Measurements from ENCODE around the gene LDHAL6A. TPM values are rescaled to one million over a fixed set of nuclear protein-coding genes. Genes with fewer than 3 reads are reported as not detected.
"Not testable (repeated sequence)": the region's sequence is repeated elsewhere in the genome, so short reads cannot be mapped to it uniquely, and the experiment has no call there.

LDHAL6A gene
- polyA plus RNA-seq = not detected

DNA sequence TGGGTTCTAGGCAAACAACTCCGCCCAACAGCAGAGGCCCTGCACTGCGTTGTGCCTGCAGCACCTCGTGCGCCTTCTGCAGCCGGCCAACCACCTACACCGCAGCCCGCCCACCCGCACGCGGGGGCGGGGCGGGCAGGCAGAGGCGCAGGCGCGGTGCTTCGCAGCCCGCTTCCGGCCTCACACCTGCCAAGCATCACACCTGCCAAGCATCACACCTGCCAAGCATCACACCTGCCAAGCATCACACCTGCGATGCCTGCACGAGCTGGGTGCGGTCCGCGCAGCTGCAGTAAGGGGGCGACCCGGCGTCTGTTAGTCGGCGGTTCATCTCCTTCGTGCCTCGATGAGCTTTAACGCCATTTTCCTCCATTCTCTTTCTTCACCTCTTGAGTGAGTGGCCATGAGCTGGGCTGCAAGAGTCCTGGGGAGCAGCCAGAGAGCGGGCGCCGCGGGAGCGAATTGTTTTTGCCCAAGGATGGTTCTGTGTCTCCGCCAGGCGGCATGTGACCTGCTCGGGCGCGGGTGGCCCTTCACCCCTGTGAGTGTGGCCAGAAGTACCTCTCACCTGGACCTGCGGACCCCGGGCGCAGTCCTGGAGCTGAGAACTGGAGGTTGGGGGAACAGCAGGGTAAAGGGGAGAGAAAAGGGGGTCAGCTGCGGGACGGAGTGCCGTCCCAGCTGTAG is at the start of gene LDHAL6A:
Gene LDHAL6A, plus strand, starts transcription at position 171 of the 687 bp plus-strand sequence. CDS start 825 bp downstream, outside the sequence.
- no peaks in the 10 kb centered on the region for H3K9me3 ChIP-seq (ENCODE audit: control insufficient read depth in 2 of 2, insufficient read depth in 1 of 2, low read depth in 1 of 2, low read length in 1 of 2)
- no peaks in the 10 kb centered on the region for H3K4me1 ChIP-seq (ENCODE audit: control insufficient read depth in 2 of 2, insufficient read depth in 2 of 2, low read length in 1 of 2)
- no peaks in the 10 kb centered on the region for H3K36me3 ChIP-seq (ENCODE audit: control insufficient read depth in 2 of 2, insufficient read depth in 2 of 2, low read length in 1 of 2)
- H3K27ac ChIP-seq (ENCODE audit: low read depth in 2 of 2, low read length in 1 of 2) = no peak within 1 kb of the TSS
- H3K27me3 ChIP-seq (ENCODE audit: control insufficient read depth in 1 of 2, insufficient read depth in 2 of 2, low read length in 2 of 2) = no peaks in the 10 kb centered on the region
- H3K4me3 ChIP-seq (ENCODE audit: low read depth in 1 of 2, low read length in 2 of 2) = no peak within 1 kb of the TSS
- WGBS, 2 donors = 53 to 56% methylated on average over 45 to 47 of the region's 47 CpGs

GRCh38 chr11:18407400-18407799 is 48.3 kb upstream of the LDHAL6A start:
- not testable (repeated sequence) for H3K27ac ChIP-seq (ENCODE audit: low read depth in 2 of 2, low read length in 1 of 2); H3K27me3 ChIP-seq (ENCODE audit: control insufficient read depth in 1 of 2, insufficient read depth in 2 of 2, low read length in 2 of 2); H3K9me3 ChIP-seq (ENCODE audit: control insufficient read depth in 2 of 2, insufficient read depth in 1 of 2, low read depth in 1 of 2, low read length in 1 of 2); H3K4me1 ChIP-seq (ENCODE audit: control insufficient read depth in 2 of 2, insufficient read depth in 2 of 2, low read length in 1 of 2); H3K4me3 ChIP-seq (ENCODE audit: low read depth in 1 of 2, low read length in 2 of 2)
- H3K36me3 ChIP-seq (ENCODE audit: control insufficient read depth in 2 of 2, insufficient read depth in 2 of 2, low read length in 1 of 2) = peaks cover 0 to 14% of the 10 kb centered on the region in 2 donors
- WGBS, 2 donors = 35 to 38% methylated on average over 3 of the region's 3 CpGs

GRCh38 chr11:18408558-18409291 is 46.9 kb upstream of the LDHAL6A start:
- Histone ChIP-seq H3K4me1 (ENCODE audit: control insufficient read depth in 2 of 2, insufficient read depth in 2 of 2, low read length in 1 of 2) (no peaks in the 10 kb centered on the region), H3K27me3 (ENCODE audit: control insufficient read depth in 1 of 2, insufficient read depth in 2 of 2, low read length in 2 of 2) (no peaks in the 10 kb centered on the region), H3K4me3 (ENCODE audit: low read depth in 1 of 2, low read length in 2 of 2) (no peak overlapping the region), H3K36me3 (ENCODE audit: control insufficient read depth in 2 of 2, insufficient read depth in 2 of 2, low read length in 1 of 2) (peaks cover 0 to 12% of the 10 kb centered on the region in 2 donors), H3K9me3 (ENCODE audit: control insufficient read depth in 2 of 2, insufficient read depth in 1 of 2, low read depth in 1 of 2, low read length in 1 of 2) (no peaks in the 10 kb centered on the region), H3K27ac (ENCODE audit: low read depth in 2 of 2, low read length in 1 of 2) (no peak overlapping the region)
- WGBS, 2 donors = 92 to 93% methylated on average over 9 of the region's 9 CpGs

DNA sequence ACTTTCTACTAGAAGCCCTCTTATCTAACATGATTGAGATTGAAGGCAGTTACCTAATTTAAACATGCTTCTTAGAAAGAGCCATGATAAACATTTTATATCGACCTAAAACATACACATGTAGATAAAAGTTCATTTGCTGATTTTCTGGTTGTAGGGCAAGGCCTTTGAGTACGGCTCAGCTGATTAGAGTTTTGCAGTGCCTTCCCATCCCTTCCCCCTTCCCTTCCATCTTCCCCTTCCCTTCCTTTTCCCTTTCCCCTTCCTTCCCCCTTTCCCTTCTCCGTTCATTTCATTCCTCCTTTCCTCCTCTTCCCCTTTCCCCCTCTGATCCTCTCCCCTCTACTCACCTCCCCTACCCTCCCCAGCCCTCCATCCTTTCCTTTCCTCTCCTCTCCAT is 39.2 kb upstream of the LDHAL6A start:
- 73 to 83% methylated on average over 3 of the region's 3 CpGs for WGBS, 2 donors
- H3K27me3 ChIP-seq (ENCODE audit: control insufficient read depth in 1 of 2, insufficient read depth in 2 of 2, low read length in 2 of 2) = no peaks in the 10 kb centered on the region
- no peak overlapping the region for H3K27ac ChIP-seq (ENCODE audit: low read depth in 2 of 2, low read length in 1 of 2)
- H3K9me3 ChIP-seq (ENCODE audit: control insufficient read depth in 2 of 2, insufficient read depth in 1 of 2, low read depth in 1 of 2, low read length in 1 of 2) = no peaks in the 10 kb centered on the region
- no peaks in the 10 kb centered on the region for H3K4me1 ChIP-seq (ENCODE audit: control insufficient read depth in 2 of 2, insufficient read depth in 2 of 2, low read length in 1 of 2)
- no peaks in the 10 kb centered on the region for H3K36me3 ChIP-seq (ENCODE audit: control insufficient read depth in 2 of 2, insufficient read depth in 2 of 2, low read length in 1 of 2)
- no peak overlapping the region for H3K4me3 ChIP-seq (ENCODE audit: low read depth in 1 of 2, low read length in 2 of 2)

DNA sequence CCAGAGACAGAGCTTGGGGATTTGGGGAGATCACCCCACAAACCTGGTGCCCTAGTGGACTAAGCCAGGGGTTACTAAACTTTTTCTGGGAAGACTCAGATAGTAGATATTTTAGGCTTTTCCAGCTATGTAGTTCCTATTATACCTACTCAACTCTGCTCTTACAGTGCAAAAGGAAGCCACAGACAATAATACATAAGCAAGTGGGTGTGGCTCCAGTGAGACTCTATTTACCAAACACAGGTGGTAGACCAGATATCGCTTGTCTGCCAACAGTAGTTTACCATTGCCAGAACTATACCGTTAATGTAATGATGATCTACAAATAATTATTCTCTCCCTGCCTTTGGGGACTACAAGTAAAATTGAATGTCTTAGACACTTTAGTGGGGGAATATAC is 36.6 kb upstream of the LDHAL6A start:
- 72 to 78% methylated on average over 2 of the region's 2 CpGs for WGBS, 2 donors
- H3K36me3 ChIP-seq (ENCODE audit: control insufficient read depth in 2 of 2, insufficient read depth in 2 of 2, low read length in 1 of 2) = no peaks in the 10 kb centered on the region
- no peaks in the 10 kb centered on the region for H3K9me3 ChIP-seq (ENCODE audit: control insufficient read depth in 2 of 2, insufficient read depth in 1 of 2, low read depth in 1 of 2, low read length in 1 of 2)

GRCh38 chr11:18420067-18420466 is 35.6 kb upstream of the LDHAL6A start:
- Histone ChIP-seq H3K9me3 (ENCODE audit: control insufficient read depth in 2 of 2, insufficient read depth in 1 of 2, low read depth in 1 of 2, low read length in 1 of 2) (no peaks in the 10 kb centered on the region), H3K27me3 (ENCODE audit: control insufficient read depth in 1 of 2, insufficient read depth in 2 of 2, low read length in 2 of 2) (no peaks in the 10 kb centered on the region), H3K27ac (ENCODE audit: low read depth in 2 of 2, low read length in 1 of 2) (no peak overlapping the region), H3K4me3 (ENCODE audit: low read depth in 1 of 2, low read length in 2 of 2) (no peak overlapping the region), H3K4me1 (ENCODE audit: control insufficient read depth in 2 of 2, insufficient read depth in 2 of 2, low read length in 1 of 2) (no peaks in the 10 kb centered on the region), H3K36me3 (ENCODE audit: control insufficient read depth in 2 of 2, insufficient read depth in 2 of 2, low read length in 1 of 2) (no peaks in the 10 kb centered on the region)
- WGBS, 2 donors = 92 to 96% methylated on average over 2 of the region's 2 CpGs

More for the DNA sequence above, 36.6 kb upstream of the LDHAL6A start:
- Histone ChIP-seq H3K4me1 (ENCODE audit: control insufficient read depth in 2 of 2, insufficient read depth in 2 of 2, low read length in 1 of 2) (no peaks in the 10 kb centered on the region), H3K27ac (ENCODE audit: low read depth in 2 of 2, low read length in 1 of 2) (no peak overlapping the region), H3K4me3 (ENCODE audit: low read depth in 1 of 2, low read length in 2 of 2) (no peak overlapping the region), H3K27me3 (ENCODE audit: control insufficient read depth in 1 of 2, insufficient read depth in 2 of 2, low read length in 2 of 2) (no peaks in the 10 kb centered on the region)

DNA sequence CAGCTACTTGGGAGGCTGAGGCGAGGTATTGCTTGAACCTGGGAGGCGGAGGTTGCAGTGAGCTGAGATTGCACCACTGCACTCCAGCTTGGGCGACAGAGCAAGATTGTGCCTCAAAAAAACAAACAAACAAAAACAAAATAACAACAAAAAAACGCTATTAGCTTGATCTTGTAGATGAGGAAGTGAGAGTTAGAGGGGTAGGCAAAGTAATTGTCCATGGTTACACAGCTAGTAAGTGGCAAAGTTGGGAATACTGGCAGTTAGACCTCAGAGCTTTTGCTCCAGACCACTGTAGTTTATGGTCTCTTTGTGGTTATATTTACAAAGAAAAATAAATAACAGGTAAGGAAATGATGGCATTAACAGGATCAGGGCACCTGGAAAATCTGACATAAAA is 28.4 kb upstream of the LDHAL6A start:
- no peaks in the 10 kb centered on the region for H3K27me3 ChIP-seq (ENCODE audit: control insufficient read depth in 1 of 2, insufficient read depth in 2 of 2, low read length in 2 of 2)
- no peak overlapping the region for H3K4me3 ChIP-seq (ENCODE audit: low read depth in 1 of 2, low read length in 2 of 2)
- 78 to 82% methylated on average over 4 of the region's 4 CpGs for WGBS, 2 donors
- H3K4me1 ChIP-seq (ENCODE audit: control insufficient read depth in 2 of 2, insufficient read depth in 2 of 2, low read length in 1 of 2) = no peaks in the 10 kb centered on the region
- no peaks in the 10 kb centered on the region for H3K9me3 ChIP-seq (ENCODE audit: control insufficient read depth in 2 of 2, insufficient read depth in 1 of 2, low read depth in 1 of 2, low read length in 1 of 2)
- H3K36me3 ChIP-seq (ENCODE audit: control insufficient read depth in 2 of 2, insufficient read depth in 2 of 2, low read length in 1 of 2) = no peaks in the 10 kb centered on the region
- H3K27ac ChIP-seq (ENCODE audit: low read depth in 2 of 2, low read length in 1 of 2) = no peak overlapping the region

- H3K36me3 ChIP-seq (ENCODE audit: control insufficient read depth in 2 of 2, insufficient read depth in 2 of 2, low read length in 1 of 2) = no peaks in the 10 kb centered on the region
- no peaks in the 10 kb centered on the region for H3K27me3 ChIP-seq (ENCODE audit: control insufficient read depth in 1 of 2, insufficient read depth in 2 of 2, low read length in 2 of 2)
- no peak overlapping the region for H3K27ac ChIP-seq (ENCODE audit: low read depth in 2 of 2, low read length in 1 of 2)
- no peaks in the 10 kb centered on the region for H3K9me3 ChIP-seq (ENCODE audit: control insufficient read depth in 2 of 2, insufficient read depth in 1 of 2, low read depth in 1 of 2, low read length in 1 of 2)
- H3K4me1 ChIP-seq (ENCODE audit: control insufficient read depth in 2 of 2, insufficient read depth in 2 of 2, low read length in 1 of 2) = no peaks in the 10 kb centered on the region
- 88 to 91% methylated on average over 5 of the region's 5 CpGs for WGBS, 2 donors
- no peak overlapping the region for H3K4me3 ChIP-seq (ENCODE audit: low read depth in 1 of 2, low read length in 2 of 2)
Measured at GRCh38 chr11:18429332-18429731, 26.3 kb upstream of the LDHAL6A start.

DNA sequence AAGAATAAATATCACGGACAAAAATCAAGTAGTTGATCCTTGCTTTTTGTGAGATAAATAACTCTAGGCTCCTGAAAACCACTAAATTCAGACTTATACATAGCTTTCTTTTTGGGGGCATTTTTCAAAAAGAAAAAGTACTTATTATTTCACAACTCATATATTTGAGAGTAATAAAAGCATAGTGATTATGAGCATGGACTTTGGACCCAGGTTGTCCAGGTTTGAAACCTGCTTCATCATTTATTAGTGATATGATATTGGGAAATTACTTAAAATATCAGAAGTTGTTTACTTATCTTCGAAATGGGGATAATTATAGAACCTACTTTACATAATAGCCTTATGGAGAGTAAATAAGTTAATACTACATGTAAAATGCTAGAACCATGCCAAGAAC is 17.0 kb upstream of the LDHAL6A start:
- Histone ChIP-seq H3K4me1 (ENCODE audit: control insufficient read depth in 2 of 2, insufficient read depth in 2 of 2, low read length in 1 of 2) (no peaks in the 10 kb centered on the region), H3K27me3 (ENCODE audit: control insufficient read depth in 1 of 2, insufficient read depth in 2 of 2, low read length in 2 of 2) (no peaks in the 10 kb centered on the region), H3K27ac (ENCODE audit: low read depth in 2 of 2, low read length in 1 of 2) (no peak overlapping the region), H3K36me3 (ENCODE audit: control insufficient read depth in 2 of 2, insufficient read depth in 2 of 2, low read length in 1 of 2) (no peaks in the 10 kb centered on the region), H3K4me3 (ENCODE audit: low read depth in 1 of 2, low read length in 2 of 2) (no peak overlapping the region), H3K9me3 (ENCODE audit: control insufficient read depth in 2 of 2, insufficient read depth in 1 of 2, low read depth in 1 of 2, low read length in 1 of 2) (no peaks in the 10 kb centered on the region)
- WGBS, 2 donors = 69 to 80% methylated on average over 2 of the region's 2 CpGs

GRCh38 chr11:18449251-18449650 is 6.4 kb upstream of the LDHAL6A start:
- Histone ChIP-seq H3K27ac (ENCODE audit: low read depth in 2 of 2, low read length in 1 of 2) (no peak overlapping the region), H3K9me3 (ENCODE audit: control insufficient read depth in 2 of 2, insufficient read depth in 1 of 2, low read depth in 1 of 2, low read length in 1 of 2) (no peaks in the 10 kb centered on the region), H3K36me3 (ENCODE audit: control insufficient read depth in 2 of 2, insufficient read depth in 2 of 2, low read length in 1 of 2) (no peaks in the 10 kb centered on the region), H3K4me1 (ENCODE audit: control insufficient read depth in 2 of 2, insufficient read depth in 2 of 2, low read length in 1 of 2) (no peaks in the 10 kb centered on the region), H3K27me3 (ENCODE audit: control insufficient read depth in 1 of 2, insufficient read depth in 2 of 2, low read length in 2 of 2) (no peaks in the 10 kb centered on the region), H3K4me3 (ENCODE audit: low read depth in 1 of 2, low read length in 2 of 2) (no peak overlapping the region)
- WGBS, 2 donors = 87 to 90% methylated on average over 3 of the region's 3 CpGs

Measured in esophagus (tissue), 2 donors.